G401 (cell line): Measurements from ENCODE around the gene MBD3L2. TPM values are rescaled to one million over a fixed set of nuclear protein-coding genes. Genes with fewer than 3 reads are reported as not detected.
"Not testable (repeated sequence)": the region's sequence is repeated elsewhere in the genome, so short reads cannot be mapped to it uniquely, and the experiment has no call there.

Source experiments
- DNase-seq: peaks from one replicate; pipeline ENCODE4 v3.0.0-alpha.2; 2015; ENCODE audit warnings: low spot score
- in situ Hi-C: cut with HindIII; loops from 2 replicates; pipeline ENCODE4 v1.10.0; 2016; ENCODE audit warnings: low sequenced_read_pairs, mixed read lengths
- total RNA-seq: library from RNA; depleted of rRNA; stranded (reverse); fragments of >200 nt; shearing (Covaris generic); gene quantifications from 2 replicates; pipeline ENCODE4 v1.2.3, GENCODE V29; 2014; rRNA removed

Gene MBD3L2
- total RNA-seq, result 2.3 and 9.6 TPM in 2 replicates

DNA sequence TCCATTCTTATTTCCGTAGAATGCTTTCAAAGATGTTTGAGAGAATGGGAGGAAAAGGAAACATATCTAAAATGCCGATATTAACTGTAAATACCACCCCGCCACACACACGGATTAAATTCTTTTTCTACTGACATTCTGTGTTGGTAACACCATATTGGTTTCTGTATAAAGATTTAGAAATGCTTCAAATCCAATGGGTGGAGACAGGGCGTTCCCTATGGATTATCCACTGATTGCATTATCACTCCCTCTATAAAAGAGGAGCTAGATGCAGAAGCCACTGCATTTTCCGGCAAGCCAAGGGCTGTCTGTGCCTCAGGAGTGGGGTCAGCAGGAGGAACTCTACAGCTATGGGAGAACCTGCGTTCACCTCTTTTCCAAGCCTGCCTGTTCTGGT is at the start of gene MBD3L2:
Gene MBD3L2, plus strand, starts transcription at position 301 of the 400 bp plus-strand sequence. Its CDS starts 53 bp downstream, at position 354.
- DNase-seq, in situ Hi-C loops: not testable (repeated sequence)

DNA sequence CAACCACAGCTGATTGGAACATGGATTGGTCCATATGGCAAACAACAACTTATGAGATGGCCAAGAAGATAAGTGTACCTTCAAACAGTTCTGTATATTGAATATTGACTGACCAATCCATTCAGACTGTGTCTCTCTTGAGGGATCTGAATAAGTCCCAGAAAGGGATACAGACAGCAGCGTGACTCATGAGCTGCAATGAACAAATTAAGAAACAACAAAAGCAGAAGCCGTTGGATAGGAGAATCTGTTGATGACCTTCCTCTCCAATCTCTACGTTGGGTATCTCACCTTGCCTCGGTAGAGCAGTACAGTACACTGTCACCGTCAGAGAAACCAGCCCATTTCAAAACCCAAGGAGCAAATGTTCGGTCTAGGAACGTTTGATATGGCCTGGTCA is 49.2 kb upstream of the MBD3L2 start:
- in situ Hi-C loops, result no loop called here
- DNase-seq, result no peak

GRCh38 chr19:7000333-7000732 is 48.8 kb upstream of the MBD3L2 start:
- DNase-seq, result no peak
- in situ Hi-C loops, result no loop called here

- in situ Hi-C loops, result no loop called here
Measured at GRCh38 chr19:7000816-7001215, 48.3 kb upstream of the MBD3L2 start.

GRCh38 chr19:7004313-7004931 is 44.7 kb upstream of the MBD3L2 start:
- in situ Hi-C loops, result no loop called here
- no peak for DNase-seq

More at GRCh38 chr19:7000816-7001215, 48.3 kb upstream of the MBD3L2 start:
- DNase-seq, result no peak

DNA sequence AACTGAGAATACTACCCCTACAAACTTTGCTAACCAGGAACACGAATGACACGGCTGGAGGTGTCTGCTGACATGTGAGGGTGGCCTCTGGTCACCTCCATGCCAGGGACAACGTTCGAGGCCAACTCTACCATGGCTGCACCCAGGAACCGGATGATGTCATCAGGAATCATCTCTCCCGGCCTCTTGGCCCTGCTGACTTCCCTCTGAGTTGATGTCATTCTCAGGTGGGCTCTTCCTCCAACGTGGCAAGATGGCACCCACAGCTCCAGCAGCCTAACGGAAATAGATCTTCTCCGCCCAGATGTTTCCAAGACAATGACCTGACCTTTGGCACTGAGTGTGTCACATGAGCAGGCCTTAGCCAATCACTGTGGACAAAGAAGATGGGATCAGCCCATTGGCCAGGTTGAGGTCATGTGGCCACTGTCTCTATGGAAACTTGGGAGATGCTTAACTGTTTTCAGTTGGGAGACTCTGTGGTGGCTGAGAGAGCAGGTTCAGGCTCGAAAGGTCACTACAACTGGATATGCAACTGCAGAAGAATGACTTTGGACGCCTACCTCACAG is 42.9 kb upstream of the MBD3L2 start:
- DNase-seq, result no peak
- in situ Hi-C loops, result no loop called here

DNA sequence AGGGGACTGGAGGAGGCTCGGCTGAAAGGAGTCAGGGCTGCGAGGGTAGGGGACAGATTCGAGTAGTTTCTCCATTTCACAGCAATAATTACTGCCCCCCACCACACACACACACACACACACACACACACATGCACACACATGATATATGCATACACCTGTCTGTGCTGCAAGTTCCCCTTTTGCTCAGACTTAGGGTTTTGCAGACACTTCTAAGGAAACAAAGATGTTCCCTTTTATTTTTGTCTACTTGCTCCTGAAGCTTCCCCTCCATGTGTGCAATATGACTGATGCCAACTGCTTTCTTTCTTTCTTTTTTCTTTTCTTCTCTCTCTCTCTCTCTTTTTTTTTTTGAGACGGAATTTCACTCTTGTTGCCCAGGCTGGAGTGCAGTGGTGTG is 41.3 kb upstream of the MBD3L2 start:
- DNase-seq, result no peak
- in situ Hi-C loops, result no loop called here

DNA sequence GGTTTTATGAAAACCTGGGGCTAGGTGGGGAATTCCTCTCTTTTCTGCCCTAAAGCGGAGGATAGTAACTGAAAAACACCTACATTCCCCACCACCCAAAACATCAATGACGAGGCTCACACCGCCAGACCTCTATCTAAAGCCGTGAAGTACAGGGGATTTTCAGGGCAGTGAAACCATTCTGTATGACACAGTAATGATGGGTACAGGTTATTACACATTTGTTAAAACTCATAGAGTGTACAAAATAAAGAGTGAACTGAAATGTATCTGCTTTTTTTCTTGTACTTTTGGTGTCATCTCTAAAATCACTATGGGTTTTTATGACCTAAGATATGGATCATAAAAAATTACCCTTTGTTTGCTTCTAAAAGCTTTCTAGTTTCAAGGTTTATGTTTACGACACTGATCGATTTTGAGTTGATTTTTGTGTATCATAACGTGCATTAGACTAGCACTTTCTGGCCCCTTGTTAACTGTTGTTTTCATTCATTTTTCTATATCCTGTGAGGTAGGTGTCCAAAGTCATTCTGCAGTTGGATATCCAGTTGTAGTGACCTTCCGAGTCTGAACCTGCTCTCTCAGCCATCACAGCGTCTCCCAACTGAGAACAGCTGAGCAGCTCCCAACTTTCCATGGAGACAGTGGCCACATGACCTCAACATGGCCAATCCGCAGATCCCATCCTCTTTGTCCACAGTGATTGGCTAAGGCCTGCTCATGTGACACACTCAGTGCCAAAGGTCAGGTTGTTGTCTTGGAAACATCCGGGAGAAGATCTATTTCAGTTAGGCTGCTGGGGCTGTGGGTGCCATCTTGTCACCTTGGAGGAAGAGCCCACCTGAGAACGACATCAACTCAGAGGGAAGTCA is 38.2 kb upstream of the MBD3L2 start:
- in situ Hi-C loops, result no loop called here
- no peak for DNase-seq

- DNase-seq, result no peak
- in situ Hi-C loops, result no loop called here
Measured at GRCh38 chr19:7013678-7014077, 35.4 kb upstream of the MBD3L2 start.

- DNase-seq, result no peak
- in situ Hi-C loops, result no loop called here
Measured at GRCh38 chr19:7018828-7019227, 30.3 kb upstream of the MBD3L2 start.

DNA sequence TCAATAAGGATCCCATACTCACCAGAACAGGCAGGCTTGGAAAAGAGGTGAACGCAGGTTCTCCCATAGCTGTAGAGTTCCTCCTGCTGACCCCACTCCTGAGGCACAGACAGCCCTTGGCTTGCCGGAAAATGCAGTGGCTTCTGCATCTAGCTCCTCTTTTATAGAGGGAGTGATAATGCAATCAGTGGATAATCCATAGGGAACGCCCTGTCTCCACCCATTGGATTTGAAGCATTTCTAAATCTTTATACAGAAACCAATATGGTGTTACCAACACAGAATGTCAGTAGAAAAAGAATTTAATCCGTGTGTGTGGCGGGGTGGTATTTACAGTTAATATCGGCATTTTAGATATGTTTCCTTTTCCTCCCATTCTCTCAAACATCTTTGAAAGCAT is 27.8 kb upstream of the MBD3L2 start, which contains the start of gene MBD3L2B:
Gene MBD3L2B, minus strand, starts transcription at position 101 of the 400 bp plus-strand sequence. Its CDS starts 34 bp downstream, at position 67.
- in situ Hi-C loops, DNase-seq: not testable (repeated sequence)

- in situ Hi-C loops, DNase-seq: not testable (repeated sequence)
Measured at GRCh38 chr19:7028790-7029189, 20.3 kb upstream of the MBD3L2 start.

GRCh38 chr19:7030278-7030677 is 18.8 kb upstream of the MBD3L2 start, which contains the start of gene MBD3L5:
MBD3L5 (plus strand) TSS chr19:7030578; CDS start chr19:7030612, 34 bp downstream.
- DNase-seq, in situ Hi-C loops: not testable (repeated sequence)

DNA sequence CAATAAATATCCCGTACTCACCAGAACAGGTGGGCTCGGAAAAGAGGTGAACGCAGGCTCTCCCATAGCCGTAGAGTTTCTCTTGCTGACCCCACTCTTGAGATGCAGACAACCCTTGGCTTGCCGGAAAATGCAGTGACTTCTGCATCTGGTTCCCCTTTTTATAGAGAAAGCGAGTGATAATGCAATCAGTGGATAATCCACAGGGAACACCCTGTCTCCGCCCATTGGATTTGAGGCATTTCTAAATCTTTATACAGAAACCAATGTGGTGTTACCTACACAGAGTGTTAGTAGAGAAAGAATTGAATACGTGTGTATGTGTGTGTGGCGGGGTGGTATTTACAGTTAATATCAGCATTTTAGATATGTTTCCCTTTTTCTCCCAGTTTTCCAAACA is 9.0 kb upstream of the MBD3L2 start, which contains the start of gene MBD3L4:
Gene MBD3L4, minus strand, starts transcription at position 101 of the 400 bp plus-strand sequence. Its CDS starts 35 bp downstream, at position 66.
- DNase-seq, in situ Hi-C loops: not testable (repeated sequence)

DNA sequence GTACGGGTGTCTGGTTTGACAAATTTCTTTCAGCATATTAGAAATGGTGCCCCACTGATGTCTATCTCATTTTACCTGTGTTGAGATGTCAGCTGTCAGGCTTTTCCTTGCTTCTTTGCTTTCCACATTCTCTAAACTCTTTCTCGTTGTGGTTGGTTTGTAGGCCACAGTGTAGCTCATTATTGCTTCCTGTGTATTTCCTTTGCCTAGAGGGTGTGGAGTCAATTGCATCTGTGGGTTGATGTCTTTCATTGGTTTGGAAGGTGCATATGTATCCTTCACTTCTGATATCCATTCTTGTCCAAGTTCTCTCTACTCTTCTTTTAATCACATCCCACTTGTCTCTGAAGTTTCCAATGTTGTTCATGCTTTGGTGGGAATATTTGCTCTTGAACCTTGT is 7.6 kb upstream of the MBD3L2 start:
- DNase-seq, in situ Hi-C loops: not testable (repeated sequence)

DNA sequence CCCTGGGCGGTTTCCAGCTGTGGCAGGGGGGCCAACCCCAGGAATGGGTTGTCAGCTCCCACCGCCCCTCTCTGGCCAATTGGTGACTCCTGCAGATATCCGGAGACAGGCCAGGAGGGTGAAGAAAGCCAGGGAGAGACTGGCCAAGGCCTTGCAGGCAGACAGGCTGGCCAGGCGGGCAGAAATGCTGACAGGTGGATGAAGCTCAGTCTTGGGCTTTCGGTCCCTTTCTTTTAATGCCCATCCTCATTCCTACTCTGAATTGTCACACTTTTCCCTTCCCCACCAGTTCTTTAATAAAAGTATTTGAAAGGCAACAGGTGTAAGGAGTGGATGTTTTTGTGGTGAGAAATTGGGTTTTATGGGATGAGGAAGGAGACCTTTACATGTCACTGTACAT is 2.3 kb downstream of the MBD3L2 start:
- DNase-seq, in situ Hi-C loops: not testable (repeated sequence)

GRCh38 chr19:7052896-7053295 is 3.8 kb downstream of the MBD3L2 start:
- DNase-seq, in situ Hi-C loops: not testable (repeated sequence)

- DNase-seq, in situ Hi-C loops: not testable (repeated sequence)
Measured at GRCh38 chr19:7054635-7055368, 5.7 kb downstream of the MBD3L2 start.

DNA sequence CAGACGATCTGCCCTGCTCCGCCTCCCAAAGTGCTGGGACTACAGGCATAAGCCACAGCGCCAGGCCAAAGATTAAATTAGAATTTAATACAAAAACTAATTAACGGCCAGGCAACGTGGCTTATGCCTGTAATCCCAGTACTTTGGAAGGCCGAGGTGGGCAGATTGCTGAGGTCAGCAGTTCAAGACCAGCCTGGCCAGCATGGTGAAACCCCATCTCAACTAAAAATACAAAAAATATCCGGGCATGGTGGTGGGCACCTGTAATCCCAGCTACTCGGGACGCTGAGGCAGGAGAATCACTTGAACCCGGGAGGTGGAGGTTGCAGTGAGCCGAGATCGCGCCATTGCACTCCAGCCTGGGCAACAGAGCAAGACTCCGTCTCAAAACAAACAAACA is 6.6 kb downstream of the MBD3L2 start:
- in situ Hi-C loops, DNase-seq: not testable (repeated sequence)
